HepG2 (cell line): ENCODE measurements around the gene ZBTB1. TPM values are rescaled to one million over a fixed set of nuclear protein-coding genes. Genes with fewer than 3 reads are reported as not detected.
A peak's percentile ranks its signal among the peaks of the same experiment; 100 is the strongest.

Experiments
- ELF4 ChIP-seq: sonication (generic); formaldehyde crosslinking; IDR thresholded peaks from 2 replicates; pipeline ENCODE4 v1.5.0; 2020; ENCODE audit warnings: missing genetic modification reagents, mild to moderate bottlenecking, moderate library complexity, borderline replicate concordance
- LRRFIP1 ChIP-seq: sonication (generic); formaldehyde crosslinking; conservative IDR thresholded peaks from 2 replicates; pipeline ENCODE4 v1.4.0; 2020; ENCODE audit warnings: missing genetic modification reagents
- NCOR1 ChIP-seq: fragments of 200-600 bp; sonication (generic); IDR thresholded peaks from 2 replicates; pipeline ENCODE4 v1.7.0; 2017; ENCODE audit warnings: antibody characterized with exemption, low read length, borderline replicate concordance
- SETDB1 ChIP-seq: sonication (generic); formaldehyde crosslinking; IDR thresholded peaks from 2 replicates; pipeline ENCODE4 v1.5.1; 2020; ENCODE audit warnings: missing genetic modification reagents, mild to moderate bottlenecking, borderline replicate concordance
- SP5 ChIP-seq: IDR thresholded peaks from 2 replicates; pipeline ENCODE4 v1.6.1; 2016; ENCODE audit warnings: low read depth, borderline replicate concordance
- U2AF1 ChIP-seq: fragments of 200-400 bp; formaldehyde crosslinking; optimal IDR thresholded peaks from 2 replicates; pipeline ENCODE3; 2017; ENCODE audit warnings: mild to moderate bottlenecking, low read depth, low read length
- ZBTB10 ChIP-seq: sonication (generic); formaldehyde crosslinking; IDR thresholded peaks from 2 replicates; pipeline ENCODE4 v1.4.0; 2020; ENCODE audit warnings: missing genetic modification reagents, borderline replicate concordance
- ZNF280B ChIP-seq: sonication (generic); formaldehyde crosslinking; IDR thresholded peaks from 2 replicates; pipeline ENCODE4 v1.5.0; 2020; ENCODE audit warnings: missing genetic modification reagents, mild to moderate bottlenecking, borderline replicate concordance
- ZNF326 ChIP-seq: sonication (generic); formaldehyde crosslinking; IDR thresholded peaks from 2 replicates; pipeline ENCODE4 v1.4.0; 2020; ENCODE audit warnings: missing genetic modification reagents, borderline replicate concordance
- ZNF552 ChIP-seq: sonication (generic); formaldehyde crosslinking; IDR thresholded peaks from 2 replicates; pipeline ENCODE4 v1.9.0; 2022; ENCODE audit warnings: missing genetic modification reagents, mild to moderate bottlenecking, borderline replicate concordance
- ZNF704 ChIP-seq: sonication (generic); formaldehyde crosslinking; IDR thresholded peaks from 2 replicates; pipeline ENCODE4 v1.8.1; 2023; ENCODE audit warnings: mild to moderate bottlenecking, inconsistent platforms, moderate library complexity, missing genetic modification reagents, borderline replicate concordance
- ZNF83 ChIP-seq: sonication (generic); formaldehyde crosslinking; IDR thresholded peaks from 2 replicates; pipeline ENCODE4 v1.4.0; 2020; ENCODE audit warnings: missing genetic modification reagents, mild to moderate bottlenecking, borderline replicate concordance
- ZSCAN21 ChIP-seq: sonication (generic); formaldehyde crosslinking; IDR thresholded peaks from 2 replicates; pipeline ENCODE4 v1.8.0; 2022; ENCODE audit warnings: mild to moderate bottlenecking, missing genetic modification reagents, moderate library complexity, borderline replicate concordance
- polyA plus RNA-seq, 8 experiments: library from polyadenylated mRNA; depleted of rRNA in 3 of 8; stranded (reverse) in 7 of 8; unstranded in 1 of 8; fragments of >200 nt; fragmentation: Illumina TruSeq in 4 of 8; extraction: Trizol in 4 of 8; gene quantifications; 2 replicates each; pipeline versions ENCODE4 v1.2.1 to v1.2.3, GENCODE V29; 2011 to 2016; ENCODE audit warnings: low read depth in 4 of 8, missing spikeins in 1 of 8, mixed read lengths in 1 of 8; ENCODE audit not compliant: insufficient read depth in 1 of 8
- total RNA-seq, 5 experiments: library from RNA; depleted of rRNA; stranded (reverse); fragments of >200 nt; fragmentation: Illumina TruSeq; extraction: Trizol; gene quantifications; 2 replicates each; pipeline ENCODE4 v1.2.3, GENCODE V29; 2016; ENCODE audit warnings: low read depth in 1 of 5

Gene ZBTB1
- total and polyA plus RNA-seq, 2 of the 13 experiments (the other 11 are each of a cell fraction or from before 2014, with no cell fraction given) = 18.8 to 22.6 TPM

- TF ChIP-seq ZNF83 (CRISPR knock-in tag) = no peak
- TF ChIP-seq SETDB1 (CRISPR knock-in tag) = no peak
- no peak for TF ChIP-seq ZNF704 (CRISPR knock-in tag)
- TF ChIP-seq ZNF326 (CRISPR knock-in tag) = no peak
- no peak for TF ChIP-seq ZNF552 (CRISPR knock-in tag)
- TF ChIP-seq ZSCAN21 (CRISPR knock-in tag) = no peak
- TF ChIP-seq ELF4 (CRISPR knock-in tag) = no peak
- no peak for TF ChIP-seq LRRFIP1 (CRISPR knock-in tag)
- TF ChIP-seq U2AF1 = no peak
- TF ChIP-seq ZNF280B (CRISPR knock-in tag) = no peak
- no peak for TF ChIP-seq NCOR1
- no peak for TF ChIP-seq ZBTB10 (CRISPR knock-in tag)
- peak; percentile 34; the same call in 1 of the 2 replicates for TF ChIP-seq SP5 (CRISPR knock-in tag)
Observed at GRCh38 chr14:64540208-64541202, 35.9 kb downstream of the ZBTB1 start, which contains the start of gene HSPA2 (continued).
